Adrenal gland (tissue), 5 donors: ENCODE results near the gene CEP112.

Experiments
- POLR2A ChIP-seq, 2 donors: fragments of 450-650 bp; IDR thresholded peaks; one replicate each; pipeline ENCODE4 v1.6.1; 2017; ENCODE audit warnings: antibody characterized with exemption in 2 of 2, mild to moderate bottlenecking in 2 of 2, moderate library complexity in 1 of 2
- TF ChIP-seq, protein P1 (sequence below), 6 experiments: fragments of 450-650 bp in 4 of 6; fragments of 200-600 bp in 2 of 6; sonication (generic) in 1 of 6; IDR thresholded peaks; 1 replicate in 5 of 6; 2 replicates in 1 of 6; pipeline versions ENCODE4 v1.5.1 to v1.8.0; 2016 to 2021; ENCODE audit warnings: antibody characterized with exemption in 6 of 6, mild to moderate bottlenecking in 2 of 6, moderate library complexity in 1 of 6
- donor health status: DM: no; HTN: no; CAD: no.

DNA sequence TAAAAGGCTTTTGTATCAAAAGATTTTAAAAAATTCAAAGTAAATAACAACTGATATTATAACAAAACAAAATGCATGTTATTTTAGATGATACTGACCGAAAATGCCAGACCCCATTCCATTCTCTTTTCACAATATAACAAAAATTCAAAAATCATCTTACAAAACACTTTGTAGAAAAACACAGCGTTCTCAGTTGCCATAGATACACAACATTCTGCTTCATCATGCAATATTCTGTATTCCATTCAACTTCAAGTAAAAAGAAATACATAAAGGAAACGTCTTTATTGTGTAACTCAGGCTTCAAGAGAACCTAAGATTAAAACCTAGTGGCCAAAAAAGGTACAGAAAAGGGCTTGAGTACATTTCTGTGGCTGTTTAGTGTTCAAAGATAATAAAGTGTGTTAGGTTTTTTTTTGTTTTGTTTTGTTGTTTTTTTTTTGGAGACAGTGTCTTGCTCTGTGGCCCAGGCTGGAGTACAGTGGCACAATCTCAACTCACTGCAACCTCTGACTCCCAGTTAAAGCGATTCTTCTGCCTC, 250.5 kb downstream of the CEP112 start:
- TF ChIP-seq, protein P1, sequence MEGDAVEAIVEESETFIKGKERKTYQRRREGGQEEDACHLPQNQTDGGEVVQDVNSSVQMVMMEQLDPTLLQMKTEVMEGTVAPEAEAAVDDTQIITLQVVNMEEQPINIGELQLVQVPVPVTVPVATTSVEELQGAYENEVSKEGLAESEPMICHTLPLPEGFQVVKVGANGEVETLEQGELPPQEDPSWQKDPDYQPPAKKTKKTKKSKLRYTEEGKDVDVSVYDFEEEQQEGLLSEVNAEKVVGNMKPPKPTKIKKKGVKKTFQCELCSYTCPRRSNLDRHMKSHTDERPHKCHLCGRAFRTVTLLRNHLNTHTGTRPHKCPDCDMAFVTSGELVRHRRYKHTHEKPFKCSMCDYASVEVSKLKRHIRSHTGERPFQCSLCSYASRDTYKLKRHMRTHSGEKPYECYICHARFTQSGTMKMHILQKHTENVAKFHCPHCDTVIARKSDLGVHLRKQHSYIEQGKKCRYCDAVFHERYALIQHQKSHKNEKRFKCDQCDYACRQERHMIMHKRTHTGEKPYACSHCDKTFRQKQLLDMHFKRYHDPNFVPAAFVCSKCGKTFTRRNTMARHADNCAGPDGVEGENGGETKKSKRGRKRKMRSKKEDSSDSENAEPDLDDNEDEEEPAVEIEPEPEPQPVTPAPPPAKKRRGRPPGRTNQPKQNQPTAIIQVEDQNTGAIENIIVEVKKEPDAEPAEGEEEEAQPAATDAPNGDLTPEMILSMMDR (IDR thresholded peaks at IDR 0.05) = no peak
- TF ChIP-seq POLR2A (IDR thresholded peaks at IDR 0.05) = no peak
